ENCODE measurements around the gene NOS1AP.

Gene NOS1AP

DNA sequence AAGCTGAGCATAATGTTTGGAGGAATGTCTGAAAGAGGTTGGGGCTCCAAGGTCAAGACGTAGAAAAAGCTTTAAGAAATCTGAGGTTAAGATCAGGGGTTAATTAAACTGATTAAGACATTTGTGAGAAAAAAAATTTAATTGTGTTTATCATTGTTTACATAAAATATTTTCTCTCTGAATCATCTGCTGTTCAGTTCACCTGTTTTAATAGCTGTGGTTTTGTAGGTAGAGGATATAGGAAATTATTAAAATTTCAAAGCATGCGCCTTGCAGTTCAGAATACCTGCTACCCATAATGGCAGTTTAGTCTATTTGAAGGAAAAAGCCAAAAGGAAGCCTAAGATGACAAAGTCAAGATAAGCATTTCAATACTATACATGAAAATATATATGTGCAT, 154.0 kb downstream of the NOS1AP start:
- no peak for DNase-seq

DNA sequence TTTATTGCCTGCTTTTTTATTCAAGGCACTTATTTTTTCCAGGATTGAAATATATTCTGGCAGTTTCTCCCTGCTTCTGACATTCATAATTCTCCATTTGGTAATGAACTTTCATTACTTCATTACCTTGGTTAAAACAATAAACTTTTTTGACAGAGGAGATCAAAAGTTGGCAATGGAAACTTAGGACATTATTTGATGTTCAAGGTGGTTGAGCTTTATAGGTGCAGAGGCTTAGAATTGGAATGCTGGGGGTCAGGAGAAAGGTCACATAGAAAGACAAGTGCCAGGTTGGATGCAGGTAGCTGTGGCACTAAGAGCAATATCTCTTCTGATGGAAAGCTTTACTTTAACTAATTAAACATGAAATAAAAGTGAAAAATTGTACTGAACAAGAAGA, 154.8 kb downstream of the NOS1AP start:
- no peak for DNase-seq

DNA sequence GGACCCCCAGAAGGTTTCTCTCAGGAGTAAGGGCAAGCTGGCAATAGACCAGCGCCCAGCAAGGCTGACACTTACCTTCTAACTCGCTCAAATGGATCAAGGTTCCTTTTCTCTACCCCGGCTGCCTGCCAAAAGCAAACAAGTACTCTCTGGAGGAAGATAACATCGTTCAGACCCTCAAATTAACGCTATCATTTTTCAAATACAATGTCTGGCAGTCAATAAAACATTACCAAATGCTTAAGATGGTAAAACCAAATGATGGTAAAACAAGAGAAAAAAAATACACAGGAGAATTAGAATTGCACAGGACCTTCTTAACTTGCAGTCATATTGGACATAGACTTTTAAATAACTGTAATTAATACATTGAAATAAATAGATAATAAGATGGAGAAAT, 159.1 kb downstream of the NOS1AP start:
- no peak for DNase-seq

DNA sequence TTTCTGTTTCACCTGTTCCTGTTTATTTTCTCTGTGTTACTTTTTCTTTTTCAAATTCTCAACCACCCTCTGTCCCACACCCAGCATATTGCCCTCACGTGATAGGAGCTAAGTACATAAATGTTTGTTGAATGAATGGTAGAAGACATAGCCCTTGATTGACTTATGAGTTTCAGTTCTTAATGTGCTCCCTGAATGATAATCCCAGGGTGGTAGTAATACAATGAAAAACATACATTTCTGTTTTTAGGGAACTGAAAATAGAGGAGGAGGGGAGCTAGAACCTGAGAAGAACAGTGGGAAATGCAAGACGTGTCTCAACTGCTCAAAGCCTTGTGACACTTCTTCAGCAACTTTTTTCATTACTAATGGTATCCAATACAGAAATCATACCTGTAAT, 160.1 kb downstream of the NOS1AP start:
- DNase-seq: no peak

DNA sequence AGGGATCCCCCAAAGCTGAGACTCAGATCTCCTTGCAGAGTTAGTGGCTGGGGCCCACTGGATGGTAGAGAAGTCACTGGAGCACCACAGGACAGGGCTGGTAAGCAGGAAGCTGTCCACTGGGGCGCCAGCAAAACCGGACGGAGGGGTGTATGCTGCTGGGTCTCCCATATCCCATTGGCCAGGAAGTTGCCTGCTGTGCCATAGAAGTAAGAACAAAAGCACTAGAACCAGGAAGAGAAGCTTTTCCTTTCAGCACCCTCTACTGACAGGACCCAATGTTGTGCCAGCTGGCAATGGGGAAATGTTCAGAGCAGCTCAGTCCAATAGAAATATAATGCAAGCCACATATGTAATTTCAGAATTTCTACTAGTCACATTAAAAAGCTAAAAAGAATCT, 160.6 kb downstream of the NOS1AP start:
- peak; percentile 34 for DNase-seq

- no peak for DNase-seq
These were observed 161.0 kb downstream of the NOS1AP start for GRCh38 chr1:162230517-162230916.

GRCh38 chr1:162232034-162232711, 162.7 kb downstream of the NOS1AP start:
- DNase-seq: no peak

- DNase-seq: no peak
These were observed 163.6 kb downstream of the NOS1AP start for GRCh38 chr1:162233066-162233465.

DNA sequence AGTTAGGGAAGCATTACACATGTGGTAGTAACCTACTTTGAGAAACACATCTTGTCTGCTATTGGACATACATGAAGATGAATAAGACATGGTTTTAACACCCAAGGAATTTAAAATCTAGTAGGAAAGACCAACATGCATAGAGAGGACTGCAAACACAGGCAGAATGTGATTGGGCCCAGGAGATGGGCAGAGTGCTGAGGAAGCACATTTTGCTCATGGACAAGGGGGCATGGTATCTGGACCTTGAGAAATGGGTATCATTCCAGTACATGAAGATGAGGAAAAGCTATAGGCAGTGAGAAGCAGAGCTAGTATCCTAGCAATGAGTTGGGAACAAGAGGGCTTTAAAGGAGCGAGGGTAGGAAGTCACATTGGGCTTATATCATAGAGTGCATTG, 164.4 kb downstream of the NOS1AP start:
- DNase-seq: no peak

DNA sequence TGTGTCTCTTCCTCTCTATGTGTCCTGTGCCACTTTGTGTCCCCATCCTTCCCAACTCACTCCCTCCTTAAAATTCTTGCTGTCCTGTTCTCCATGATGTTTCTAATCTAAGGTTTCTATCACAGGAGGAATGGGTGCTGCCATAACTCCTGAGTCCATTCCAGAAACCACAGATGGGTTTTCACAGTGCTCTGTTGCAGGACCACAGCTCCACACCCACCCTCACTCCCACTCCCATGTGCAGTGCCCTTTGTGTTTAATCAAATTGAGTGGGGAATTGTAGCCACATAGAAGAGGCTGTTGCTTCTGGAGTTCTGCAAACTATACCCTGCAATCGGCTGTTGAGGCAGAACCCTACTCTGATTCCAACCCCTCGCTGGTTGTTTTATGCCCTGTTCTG, 165.1 kb downstream of the NOS1AP start:
- no peak for DNase-seq

GRCh38 chr1:162235241-162235800, 165.8 kb downstream of the NOS1AP start:
- peak; percentile 38 for DNase-seq

DNA sequence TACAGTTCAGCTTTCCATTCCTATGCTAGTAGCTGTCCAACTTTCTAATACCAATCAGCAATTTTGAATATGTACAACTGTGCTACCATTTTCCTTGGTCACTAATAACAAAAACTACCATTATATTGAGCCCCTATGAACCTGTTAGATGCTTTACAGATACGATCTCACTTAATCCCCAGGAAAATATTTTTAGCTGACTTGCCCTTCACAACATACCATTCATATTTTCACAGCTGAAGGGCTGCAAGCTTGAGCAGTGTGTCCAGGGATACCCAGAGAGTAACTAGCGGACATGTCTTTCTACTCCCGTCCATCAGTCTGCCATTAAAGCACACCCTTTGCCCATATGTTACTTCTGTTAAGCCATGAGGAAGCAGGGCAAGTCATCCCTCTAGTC, 166.7 kb downstream of the NOS1AP start:
- peak; percentile 14 for DNase-seq

GRCh38 chr1:162236618-162237017, 167.1 kb downstream of the NOS1AP start:
- no peak for DNase-seq

DNA sequence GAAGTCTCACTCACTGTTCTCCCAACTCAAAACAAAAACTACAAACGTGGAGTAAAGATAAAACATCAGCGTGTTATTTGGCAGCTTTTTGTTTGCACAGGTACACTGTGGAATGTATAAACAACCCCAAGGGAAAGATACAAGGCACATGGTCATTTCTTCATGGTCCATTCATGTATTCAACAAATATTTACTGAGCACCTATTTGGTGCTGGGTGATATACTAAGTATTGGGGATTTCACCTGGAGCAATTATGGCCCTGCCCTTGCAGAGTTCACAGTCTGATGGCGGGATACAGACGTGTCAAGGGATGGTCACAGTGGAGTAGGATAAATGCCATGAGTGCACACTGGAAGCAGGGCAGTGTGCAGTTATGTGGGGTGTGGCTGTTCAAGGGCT, 171.1 kb downstream of the NOS1AP start:
- no peak for DNase-seq

GRCh38 chr1:162242804-162243203, 173.3 kb downstream of the NOS1AP start:
- DNase-seq: no peak

DNA sequence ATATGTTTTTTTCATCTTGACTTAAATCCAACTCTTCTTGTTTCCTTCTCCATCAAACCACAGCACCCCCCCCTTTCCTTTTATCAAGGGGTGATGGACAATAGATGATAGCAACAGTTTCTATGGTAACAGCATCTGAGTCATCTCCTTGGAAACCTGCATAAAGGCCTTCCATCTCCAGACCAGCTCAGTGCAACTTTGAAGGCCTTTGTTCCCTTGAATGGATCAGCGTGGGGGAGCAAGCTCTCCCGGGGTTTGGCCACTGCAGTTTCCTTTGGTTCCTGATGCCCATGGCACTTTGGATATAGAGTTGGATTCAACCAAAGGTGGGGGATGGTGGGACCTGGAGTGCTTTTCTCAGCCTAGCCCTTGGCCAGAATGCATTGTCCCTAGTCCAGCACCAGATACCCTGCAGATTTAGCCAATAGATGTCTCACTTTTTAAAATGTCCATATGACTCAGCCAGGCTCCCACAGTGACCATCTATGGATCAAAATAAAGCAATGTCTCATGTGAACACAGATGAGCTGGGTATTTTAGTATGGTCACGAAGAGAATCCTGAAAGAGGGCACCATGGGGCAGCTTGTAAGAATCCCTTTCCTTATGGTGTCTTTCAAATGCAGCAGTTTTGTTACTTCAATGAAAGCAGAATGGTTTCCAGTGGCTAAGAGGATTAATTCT, 179.5 kb downstream of the NOS1AP start:
- DNase-seq: no peak

GRCh38 chr1:162250004-162250730, 180.7 kb downstream of the NOS1AP start:
- no peak for DNase-seq

DNA sequence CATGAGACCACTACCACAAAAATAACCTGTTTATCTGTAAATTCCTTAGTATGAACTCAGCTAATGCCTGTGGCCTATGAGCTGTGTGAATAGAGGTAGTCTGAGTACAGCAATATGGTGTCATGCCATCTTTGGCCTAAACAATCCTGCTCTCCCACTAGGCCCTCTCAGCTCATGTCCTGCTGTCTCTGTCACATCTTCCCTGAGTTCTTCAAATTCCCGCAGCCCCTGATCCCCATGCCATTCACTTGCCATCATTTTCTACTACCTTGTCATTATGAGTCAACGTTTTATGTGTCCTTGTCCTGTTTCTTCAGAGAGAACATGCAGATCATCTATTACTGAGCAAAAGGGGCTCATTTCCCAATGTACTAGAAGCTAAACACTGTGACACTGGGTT, 181.6 kb downstream of the NOS1AP start:
- no peak for DNase-seq

DNA sequence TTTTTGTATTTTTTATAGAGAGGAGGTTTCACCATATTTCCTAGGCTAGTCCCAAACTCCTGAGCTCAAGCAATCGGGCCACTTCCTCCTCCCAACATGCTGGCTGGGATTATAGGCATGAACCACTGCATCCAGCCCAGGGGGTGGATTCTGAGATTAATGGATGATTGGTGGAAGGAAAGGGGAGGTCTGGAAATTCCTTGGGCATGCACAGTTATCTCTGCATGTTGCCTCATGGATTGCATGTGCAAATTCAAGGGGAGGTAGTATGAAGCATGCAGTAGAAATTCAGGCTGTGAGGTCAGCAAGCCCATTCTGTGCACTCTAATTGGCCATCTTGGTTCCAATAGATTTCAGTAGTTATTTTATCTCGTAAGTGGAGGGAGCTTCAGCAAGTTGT, 182.7 kb downstream of the NOS1AP start:
- no peak for DNase-seq

DNA sequence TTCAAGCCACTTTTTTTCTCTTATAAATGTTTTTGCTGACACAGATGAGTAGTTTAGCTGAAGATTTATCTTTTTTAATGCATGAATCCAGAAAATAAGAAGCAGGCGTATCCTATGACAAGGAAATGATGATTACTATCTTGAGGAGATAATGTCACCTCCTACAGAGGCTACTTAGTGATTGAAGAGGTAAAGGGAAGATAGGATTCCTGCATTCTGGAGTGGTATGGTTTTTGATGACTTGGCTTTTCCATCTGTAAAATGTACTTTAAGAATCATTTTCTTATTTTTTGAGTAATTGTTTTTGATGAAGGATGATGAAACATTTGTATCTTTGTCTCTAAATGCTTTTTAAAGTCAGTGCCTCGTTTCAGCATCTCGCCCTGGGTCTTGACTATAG, 184.3 kb downstream of the NOS1AP start:
- no peak for DNase-seq

- DNase-seq: no peak
These were observed 186.8 kb downstream of the NOS1AP start for GRCh38 chr1:162256287-162256686.

DNA sequence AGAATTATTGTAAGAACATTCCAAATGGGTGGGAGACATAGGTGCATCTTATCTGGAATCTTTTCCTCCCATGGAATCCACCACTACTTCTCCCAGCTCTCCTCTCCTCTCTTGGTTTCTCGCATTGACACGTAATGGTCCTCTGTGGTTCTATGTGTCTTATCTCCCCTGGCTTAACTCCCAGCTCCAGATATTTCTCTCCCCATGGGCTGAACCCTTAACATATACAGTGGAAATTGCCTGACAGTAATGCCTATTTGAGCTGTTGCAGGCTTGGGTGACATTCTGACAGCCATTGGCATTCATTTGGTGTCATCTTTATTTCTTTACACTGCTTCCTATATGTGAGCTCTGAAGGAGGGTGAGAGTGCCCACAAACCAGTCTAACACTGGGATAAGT, 188.9 kb downstream of the NOS1AP start:
- no peak for DNase-seq

DNA sequence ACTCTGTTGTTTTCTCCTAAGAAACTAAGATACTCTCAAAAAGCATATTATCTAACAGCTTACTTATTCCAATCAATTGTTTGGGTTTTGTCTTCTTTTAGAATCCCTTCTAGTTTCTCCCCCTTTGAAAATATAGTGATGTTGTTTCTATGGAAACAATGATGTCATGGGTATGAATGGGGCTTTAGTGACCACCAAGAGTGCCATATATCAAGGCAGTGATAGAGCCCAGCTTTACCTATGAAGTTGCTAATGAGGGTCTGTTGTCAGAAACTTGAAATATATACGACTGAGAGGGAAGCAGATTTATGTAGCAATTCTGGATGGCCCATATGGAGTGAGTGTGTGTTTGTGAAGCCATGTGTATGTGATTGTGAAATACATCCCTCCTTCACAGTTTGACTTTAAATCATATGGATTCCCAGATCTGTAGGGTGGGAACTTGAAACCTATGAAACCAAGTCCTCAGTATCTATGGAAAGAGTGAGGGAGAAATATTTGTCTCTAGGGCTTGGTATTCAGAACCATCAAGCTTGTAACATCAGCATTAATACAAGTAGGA, 190.5 kb downstream of the NOS1AP start:
- no peak for DNase-seq
